Ovary (tissue), 3 donors: ENCODE measurements around the gene DOC2B.

Source experiments
- POLR2A ChIP-seq: fragments of 450-650 bp; IDR thresholded peaks from one replicate; pipeline ENCODE4 v1.6.1; 2017; ENCODE audit warnings: antibody characterized with exemption, mild to moderate bottlenecking, moderate library complexity
- TF ChIP-seq, protein P1 (sequence below), 3 donors: fragments of 450-650 bp in 2 of 3; fragments of 200-600 bp in 1 of 3; IDR thresholded peaks; one replicate each; pipeline versions ENCODE4 v1.5.1 to v1.8.0; 2016 to 2022; ENCODE audit warnings: antibody characterized with exemption in 3 of 3, mild to moderate bottlenecking in 1 of 3
- donor health status: DM: no; HTN: no; CAD: no.

DNA sequence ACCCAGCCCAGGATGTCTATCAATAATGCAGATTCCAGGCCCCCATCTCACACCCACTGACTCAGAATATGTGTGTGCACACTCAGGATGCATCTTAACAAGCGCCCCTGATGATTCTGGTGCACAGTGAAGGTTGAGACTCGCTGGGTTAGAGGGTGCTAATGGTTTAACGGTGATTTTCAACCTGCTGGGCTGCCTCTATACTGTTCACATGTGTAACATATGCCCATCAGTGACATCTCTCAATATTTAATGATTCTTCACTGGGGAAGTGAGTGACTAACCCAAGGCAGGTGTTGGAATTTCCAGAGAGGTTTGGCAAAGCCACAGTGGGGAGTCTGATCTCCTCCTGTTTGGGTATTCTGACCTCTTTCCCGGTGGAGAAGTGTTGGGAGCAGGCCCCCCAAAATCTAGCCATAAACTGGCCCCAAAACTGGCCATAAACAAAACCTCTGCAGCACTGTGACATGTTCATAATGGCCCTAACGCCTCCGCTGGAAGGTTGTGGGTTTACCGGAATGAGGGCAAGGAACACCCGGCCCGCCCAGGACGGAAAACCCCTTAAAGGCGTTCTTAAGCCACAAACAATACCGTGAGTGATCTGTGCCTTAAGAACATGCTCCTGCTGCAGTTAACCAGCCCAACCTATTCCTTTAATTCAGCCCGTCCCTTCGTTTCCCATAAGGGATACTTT is 4.1 kb upstream of the DOC2B start:
- TF ChIP-seq, protein P1, sequence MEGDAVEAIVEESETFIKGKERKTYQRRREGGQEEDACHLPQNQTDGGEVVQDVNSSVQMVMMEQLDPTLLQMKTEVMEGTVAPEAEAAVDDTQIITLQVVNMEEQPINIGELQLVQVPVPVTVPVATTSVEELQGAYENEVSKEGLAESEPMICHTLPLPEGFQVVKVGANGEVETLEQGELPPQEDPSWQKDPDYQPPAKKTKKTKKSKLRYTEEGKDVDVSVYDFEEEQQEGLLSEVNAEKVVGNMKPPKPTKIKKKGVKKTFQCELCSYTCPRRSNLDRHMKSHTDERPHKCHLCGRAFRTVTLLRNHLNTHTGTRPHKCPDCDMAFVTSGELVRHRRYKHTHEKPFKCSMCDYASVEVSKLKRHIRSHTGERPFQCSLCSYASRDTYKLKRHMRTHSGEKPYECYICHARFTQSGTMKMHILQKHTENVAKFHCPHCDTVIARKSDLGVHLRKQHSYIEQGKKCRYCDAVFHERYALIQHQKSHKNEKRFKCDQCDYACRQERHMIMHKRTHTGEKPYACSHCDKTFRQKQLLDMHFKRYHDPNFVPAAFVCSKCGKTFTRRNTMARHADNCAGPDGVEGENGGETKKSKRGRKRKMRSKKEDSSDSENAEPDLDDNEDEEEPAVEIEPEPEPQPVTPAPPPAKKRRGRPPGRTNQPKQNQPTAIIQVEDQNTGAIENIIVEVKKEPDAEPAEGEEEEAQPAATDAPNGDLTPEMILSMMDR (IDR thresholded peaks at IDR 0.05) = no peak
- TF ChIP-seq POLR2A = no peak
